ENCODE results near the gene DGKD. TPM values are rescaled to one million over a fixed set of nuclear protein-coding genes. Genes with fewer than 3 reads are reported as not detected.

Gene DGKD
- total and polyA plus RNA-seq, 9 of the 15 experiments (the other 6 are each of a cell fraction or from before 2014, with no cell fraction given): 0.52 to 29.5 (median 10.6) TPM

DNA sequence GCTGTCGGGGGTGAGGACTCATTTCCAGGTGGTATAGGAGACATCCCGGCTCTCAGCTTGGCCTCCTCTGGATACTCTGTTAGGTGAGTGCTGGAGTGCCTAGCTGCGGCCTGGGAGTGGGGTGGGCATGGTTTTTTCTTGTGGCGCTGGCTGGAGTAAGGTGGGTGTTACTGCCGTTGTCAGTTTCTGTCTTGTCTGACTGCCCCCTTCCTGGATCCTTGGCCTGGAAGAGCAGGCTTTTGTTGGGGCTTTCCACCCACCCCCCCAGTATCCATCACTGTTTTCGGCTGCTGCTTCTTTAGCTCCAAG lies 69.2 kb downstream of the DGKD start:
- ChIA-PET POLR2A (no interaction called here), CTCF (ENCODE audit: low intra/inter-chr PET ratio) (no interaction called here)
- Histone ChIP-seq H3K4me3 (no peak overlapping the region), H3K9me3 (replicated peaks; ENCODE audit: control insufficient read depth, insufficient read depth, low read depth, low read length) (no peaks in the 10 kb centered on the region), H3K4me1 (replicated peaks in 1 of 2; ENCODE audit: control insufficient read depth in 2 of 2, insufficient read depth in 2 of 2, low read length in 2 of 2) (peaks cover 29 to 39% of the 10 kb centered on the region in 2 experiments; a peak in 4 of 5 replicates), H3K36me3 (ENCODE audit: control insufficient read depth, insufficient read depth, low read length) (no peaks in the 10 kb centered on the region), H4K20me1 (replicated peaks; ENCODE audit: control insufficient read depth, insufficient read depth, low read length) (no peaks in the 10 kb centered on the region), H3K27ac (ENCODE audit: extremely low read depth, low read depth, low read length) (no peak overlapping the region), H3K79me2 (ENCODE audit: control insufficient read depth, insufficient read depth, low read length) (peaks cover 31% of the 10 kb centered on the region), H3K9ac (ENCODE audit: insufficient read depth in 1 of 2, low read depth in 2 of 2, low read length in 2 of 2) (no peak overlapping the region), H3K27me3 (ENCODE audit: control insufficient read depth in 2 of 2, insufficient read depth in 2 of 2, low read length in 2 of 2) (no peaks in the 10 kb centered on the region), H3K4me2 (ENCODE audit: insufficient read depth, low read length) (no peak overlapping the region), H2AFZ (ENCODE audit: low read depth, low read length) (no peak overlapping the region), H3K9me1 (ENCODE audit: control insufficient read depth, insufficient read depth, low read length) (no peaks in the 10 kb centered on the region)
- DNase-seq (ENCODE audit: extremely low read depth in 1 of 4, low spot score in 3 of 4) (no peak), ATAC-seq (no peak), FAIRE-seq (no peak)
- intact Hi-C loops (cut with micrococcal nuclease) (no loop called here), in situ Hi-C loops (cut with MboI) (no loop called here)
- no TSS peak for BruUV-seq (replicated peaks)
- TF ChIP-seq GATA2 (CRISPR knock-in tag; IDR thresholded peaks at IDR 0.05) (no peak), L3MBTL2 (IDR thresholded peaks at IDR 0.05) (no peak), SIN3A (IDR thresholded peaks at IDR 0.05; ENCODE audit: borderline replicate concordance in 2 of 2, control insufficient read depth in 1 of 2, low read depth in 2 of 2, low read length in 2 of 2) (no peak), KLF6 (CRISPR knock-in tag; IDR thresholded peaks at IDR 0.05; ENCODE audit: borderline replicate concordance) (no peak)
- TF ChIP-seq, protein P1, sequence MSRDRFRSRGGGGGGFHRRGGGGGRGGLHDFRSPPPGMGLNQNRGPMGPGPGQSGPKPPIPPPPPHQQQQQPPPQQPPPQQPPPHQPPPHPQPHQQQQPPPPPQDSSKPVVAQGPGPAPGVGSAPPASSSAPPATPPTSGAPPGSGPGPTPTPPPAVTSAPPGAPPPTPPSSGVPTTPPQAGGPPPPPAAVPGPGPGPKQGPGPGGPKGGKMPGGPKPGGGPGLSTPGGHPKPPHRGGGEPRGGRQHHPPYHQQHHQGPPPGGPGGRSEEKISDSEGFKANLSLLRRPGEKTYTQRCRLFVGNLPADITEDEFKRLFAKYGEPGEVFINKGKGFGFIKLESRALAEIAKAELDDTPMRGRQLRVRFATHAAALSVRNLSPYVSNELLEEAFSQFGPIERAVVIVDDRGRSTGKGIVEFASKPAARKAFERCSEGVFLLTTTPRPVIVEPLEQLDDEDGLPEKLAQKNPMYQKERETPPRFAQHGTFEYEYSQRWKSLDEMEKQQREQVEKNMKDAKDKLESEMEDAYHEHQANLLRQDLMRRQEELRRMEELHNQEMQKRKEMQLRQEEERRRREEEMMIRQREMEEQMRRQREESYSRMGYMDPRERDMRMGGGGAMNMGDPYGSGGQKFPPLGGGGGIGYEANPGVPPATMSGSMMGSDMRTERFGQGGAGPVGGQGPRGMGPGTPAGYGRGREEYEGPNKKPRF (IDR thresholded peaks at IDR 0.05; ENCODE audit: low read depth, low read length): no peak
- 95% methylated on average over 5 of the region's 6 CpGs for WGBS (ENCODE audit: insufficient coverage, low coverage, missing lambda C conversion rate)
